GM19351 (cell line): Measurements from ENCODE around the gene ANKRD40.

ENCODE experiments used
- ATAC-seq: cut with Tn5 transposase; IDR thresholded peaks from one replicate; pipeline ENCODE4 v1.9.1; 2021; ENCODE audit warnings: mild to moderate bottlenecking, moderate library complexity; ENCODE audit not compliant: unreplicated experiment

ANKRD40 gene

GRCh38 chr17:50656509-50656908 is 51.2 kb downstream of the ANKRD40 start:
- no peak for ATAC-seq

- no peak for ATAC-seq
Observed at GRCh38 chr17:50653738-50654137, 54.0 kb downstream of the ANKRD40 start.

GRCh38 chr17:50651661-50652060 is 56.1 kb downstream of the ANKRD40 start:
- ATAC-seq, result no peak

- ATAC-seq, result no peak
Observed at GRCh38 chr17:50649042-50649908, 58.4 kb downstream of the ANKRD40 start.

- ATAC-seq, result no peak
Observed at GRCh38 chr17:50647187-50647586, 60.5 kb downstream of the ANKRD40 start.

GRCh38 chr17:50645748-50646682 is 61.7 kb downstream of the ANKRD40 start:
- ATAC-seq, result no peak
